OCI-LY3 (cell line): ENCODE measurements around the gene LMO7.

Source experiments
- H2AFZ ChIP-seq: fragments of 200-600, 300-600 bp; shearing (Covaris generic); 2 replicates; pipeline ENCODE4 v1.6.0; 2014; ENCODE audit warnings: antibody characterized with exemption, low read depth, low read length
- H3K27ac ChIP-seq: fragments of 200-600, 300-600 bp; sonication (generic); 2 replicates; pipeline ENCODE4 v1.5.1; 2014; ENCODE audit warnings: mild to moderate bottlenecking, low read length, moderate library complexity, mixed read lengths
- H3K27me3 ChIP-seq: fragments of 200-600, 300-600 bp; sonication (generic); 2 replicates; pipeline ENCODE4 v1.6.1; 2014; ENCODE audit warnings: low read depth, low read length, mixed read lengths
- H3K36me3 ChIP-seq: fragments of 200-600, 300-600 bp; sonication (generic); replicated peaks from 2 replicates; pipeline ENCODE3; 2014; ENCODE audit warnings: low read depth, low read length, mixed read lengths
- H3K4me1 ChIP-seq: fragments of 300-600, 200-600 bp; sonication (generic); 2 replicates; pipeline ENCODE4 v1.6.1; 2014; ENCODE audit warnings: low read length, mixed read lengths
- H3K4me2 ChIP-seq: fragments of 200-600, 300-600 bp; sonication (generic); 2 replicates; pipeline ENCODE4 v1.6.1; 2014; ENCODE audit warnings: low read length, mixed read lengths
- H3K4me3 ChIP-seq: fragments of 300-600, 200-600 bp; sonication (generic); 2 replicates; pipeline ENCODE4 v1.5.1; 2014; ENCODE audit warnings: antibody characterized with exemption, mild to moderate bottlenecking, low read length, moderate library complexity
- H3K79me2 ChIP-seq: fragments of 300-600, 200-600 bp; shearing (Covaris generic); 2 replicates; pipeline ENCODE4 v1.6.1; 2014; ENCODE audit warnings: mild to moderate bottlenecking, low read length, mixed read lengths
- H3K9ac ChIP-seq: fragments of 300-600, 200-600 bp; shearing (Covaris generic); 2 replicates; pipeline ENCODE4 v1.6.0; 2014; ENCODE audit warnings: mild to moderate bottlenecking, low read length, moderate library complexity
- H3K9me3 ChIP-seq: fragments of 200-600, 300-600 bp; shearing (Covaris generic); 2 replicates; pipeline ENCODE4 v1.6.1; 2014; ENCODE audit warnings: low read length, mixed read lengths; ENCODE audit not compliant: insufficient read depth
- H4K20me1 ChIP-seq: fragments of 200-600, 300-600 bp; sonication (generic); 2 replicates; pipeline ENCODE4 v1.6.1; 2016; ENCODE audit warnings: low read length, mixed read lengths; ENCODE audit not compliant: insufficient read depth
- EZH2phosphoT487 ChIP-seq: fragments of 200-600 bp; shearing (Covaris generic); IDR thresholded peaks from 2 replicates; pipeline ENCODE4 v1.6.1; 2018; ENCODE audit warnings: antibody characterized with exemption, mixed run types, low read depth
- TF ChIP-seq, protein P1 (sequence below): fragments of 200-600, 300-600 bp; sonication (generic); IDR thresholded peaks from 2 replicates; pipeline ENCODE4 v1.5.1; 2014; ENCODE audit warnings: antibody characterized with exemption, low read length, low read depth

The LMO7 gene

DNA sequence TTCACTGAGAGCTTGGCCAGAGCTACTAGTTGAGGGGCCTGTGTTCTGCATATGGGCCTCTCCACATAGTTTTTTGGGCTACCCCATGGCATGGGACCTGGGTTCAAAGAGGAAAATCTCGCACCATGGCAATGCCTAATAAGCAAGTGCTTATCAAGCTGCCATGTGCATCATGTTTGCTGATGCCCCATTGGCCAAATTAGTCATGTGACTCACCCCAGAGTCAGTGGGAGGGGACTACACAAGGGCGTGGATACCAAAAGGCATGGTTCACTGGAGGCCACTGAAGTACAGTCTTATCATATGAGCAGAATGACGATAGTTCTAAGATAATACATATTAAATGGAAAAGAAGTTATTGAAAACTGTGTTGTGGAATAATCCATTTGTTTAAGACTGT lies 214.8 kb downstream of the LMO7 start:
- no peak for TF ChIP-seq EZH2phosphoT487
- TF ChIP-seq, protein P1, sequence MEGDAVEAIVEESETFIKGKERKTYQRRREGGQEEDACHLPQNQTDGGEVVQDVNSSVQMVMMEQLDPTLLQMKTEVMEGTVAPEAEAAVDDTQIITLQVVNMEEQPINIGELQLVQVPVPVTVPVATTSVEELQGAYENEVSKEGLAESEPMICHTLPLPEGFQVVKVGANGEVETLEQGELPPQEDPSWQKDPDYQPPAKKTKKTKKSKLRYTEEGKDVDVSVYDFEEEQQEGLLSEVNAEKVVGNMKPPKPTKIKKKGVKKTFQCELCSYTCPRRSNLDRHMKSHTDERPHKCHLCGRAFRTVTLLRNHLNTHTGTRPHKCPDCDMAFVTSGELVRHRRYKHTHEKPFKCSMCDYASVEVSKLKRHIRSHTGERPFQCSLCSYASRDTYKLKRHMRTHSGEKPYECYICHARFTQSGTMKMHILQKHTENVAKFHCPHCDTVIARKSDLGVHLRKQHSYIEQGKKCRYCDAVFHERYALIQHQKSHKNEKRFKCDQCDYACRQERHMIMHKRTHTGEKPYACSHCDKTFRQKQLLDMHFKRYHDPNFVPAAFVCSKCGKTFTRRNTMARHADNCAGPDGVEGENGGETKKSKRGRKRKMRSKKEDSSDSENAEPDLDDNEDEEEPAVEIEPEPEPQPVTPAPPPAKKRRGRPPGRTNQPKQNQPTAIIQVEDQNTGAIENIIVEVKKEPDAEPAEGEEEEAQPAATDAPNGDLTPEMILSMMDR, result no peak
- peaks cover 4% of the 10 kb centered on the region for H3K36me3 ChIP-seq

DNA sequence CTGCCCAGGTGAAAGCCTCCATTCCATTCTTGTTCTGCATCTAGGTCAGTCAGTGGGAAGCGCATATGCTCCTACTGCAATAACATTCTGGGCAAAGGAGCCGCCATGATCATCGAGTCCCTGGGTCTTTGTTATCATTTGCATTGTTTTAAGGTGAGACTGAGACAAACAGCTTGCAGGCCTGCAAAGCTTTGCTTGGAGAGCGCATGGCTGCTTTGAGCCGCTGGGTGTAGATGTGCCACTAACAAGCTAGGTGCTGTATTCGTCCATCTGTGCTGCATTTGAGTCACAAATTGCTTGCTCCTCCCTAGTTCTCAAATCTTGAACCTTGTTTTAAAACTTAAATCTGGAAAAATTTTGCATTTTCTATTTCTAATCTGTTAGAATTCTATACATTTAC lies 219.1 kb downstream of the LMO7 start:
- TF ChIP-seq, protein P1, result no peak
- no peak for TF ChIP-seq EZH2phosphoT487

More for the DNA sequence above, 214.8 kb downstream of the LMO7 start:
- Histone ChIP-seq H3K79me2 (no peaks in the 10 kb centered on the region), H2AFZ (no peak overlapping the region), H3K9me3 (no peaks in the 10 kb centered on the region), H3K9ac (no peak overlapping the region), H3K4me2 (no peak overlapping the region), H4K20me1 (0 out of 2 replicates have a peak, but pooled peaks cover 4% of the 10 kb centered on the region), H3K4me3 (no peak overlapping the region), H3K27ac (no peak overlapping the region), H3K27me3 (no peaks in the 10 kb centered on the region), H3K4me1 (peaks cover 11% of the 10 kb centered on the region)

DNA sequence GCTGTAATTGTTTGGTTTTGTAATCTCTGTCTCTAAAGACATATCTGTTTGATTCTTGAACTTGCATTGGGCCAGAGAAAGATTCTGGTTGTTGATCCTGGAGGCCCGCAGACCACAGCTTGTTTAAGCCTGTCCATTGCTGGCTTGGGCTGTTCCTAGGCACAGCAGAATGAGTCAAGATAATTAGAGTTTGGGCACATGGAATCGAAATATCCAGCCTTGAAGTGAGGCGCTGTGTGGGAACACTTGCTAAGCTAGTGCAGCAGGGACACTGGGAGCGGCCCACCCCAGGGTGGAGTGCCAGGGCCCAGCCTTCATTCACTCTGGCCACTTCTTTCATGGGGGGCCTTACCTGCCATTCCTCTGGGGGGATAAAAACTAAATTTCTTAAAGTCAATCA lies 219.7 kb downstream of the LMO7 start:
- no peak overlapping the region for H3K27ac ChIP-seq
- no peaks in the 10 kb centered on the region for H3K79me2 ChIP-seq
- no peak overlapping the region for H3K4me2 ChIP-seq
- no peaks in the 10 kb centered on the region for H3K27me3 ChIP-seq
- no peaks in the 10 kb centered on the region for H3K9me3 ChIP-seq
- TF ChIP-seq, protein P1, result no peak
- no peak for TF ChIP-seq EZH2phosphoT487
- no peaks in the 10 kb centered on the region for H3K4me1 ChIP-seq
- no peak overlapping the region for H3K4me3 ChIP-seq
- peaks cover under 1% of the 10 kb centered on the region for H3K36me3 ChIP-seq
- H3K9ac ChIP-seq, result no peak overlapping the region
- no peak overlapping the region for H2AFZ ChIP-seq
- H4K20me1 ChIP-seq, result no peaks in the 10 kb centered on the region

More for the DNA sequence above, 219.1 kb downstream of the LMO7 start:
- Histone ChIP-seq H4K20me1 (no peaks in the 10 kb centered on the region), H3K79me2 (no peaks in the 10 kb centered on the region), H3K4me2 (no peak overlapping the region), H3K9me3 (no peaks in the 10 kb centered on the region), H2AFZ (no peak overlapping the region), H3K4me1 (no peaks in the 10 kb centered on the region), H3K36me3 (peaks cover 2% of the 10 kb centered on the region), H3K27ac (no peak overlapping the region), H3K4me3 (no peak overlapping the region), H3K9ac (no peak overlapping the region), H3K27me3 (no peaks in the 10 kb centered on the region)

DNA sequence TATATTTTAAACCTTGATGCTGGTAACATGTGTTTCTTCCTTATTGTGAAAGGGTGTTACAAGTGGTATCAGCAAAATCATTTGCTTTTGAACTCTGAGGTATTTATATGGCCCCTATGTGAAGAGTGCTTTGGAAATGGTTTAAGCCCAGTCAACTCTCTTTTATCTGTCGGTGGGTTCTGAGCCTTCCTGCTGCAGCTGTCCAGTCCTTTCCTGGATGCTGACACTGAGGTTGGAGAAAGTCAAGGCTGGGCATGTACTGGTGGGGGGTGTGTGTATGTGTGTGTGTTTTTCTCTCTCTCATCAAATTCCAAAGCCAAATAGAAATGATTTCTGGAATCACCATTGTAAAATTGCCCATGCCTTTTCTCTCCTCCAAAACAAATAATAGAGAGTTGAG lies 221.2 kb downstream of the LMO7 start:
- no peaks in the 10 kb centered on the region for H4K20me1 ChIP-seq
- no peaks in the 10 kb centered on the region for H3K4me1 ChIP-seq
- H3K36me3 ChIP-seq, result no peaks in the 10 kb centered on the region
- H2AFZ ChIP-seq, result no peak overlapping the region
- H3K4me3 ChIP-seq, result no peak overlapping the region
- no peaks in the 10 kb centered on the region for H3K79me2 ChIP-seq
- no peak overlapping the region for H3K27ac ChIP-seq
- H3K9ac ChIP-seq, result no peak overlapping the region
- no peaks in the 10 kb centered on the region for H3K27me3 ChIP-seq
- no peak for TF ChIP-seq EZH2phosphoT487
- TF ChIP-seq, protein P1, result no peak
- no peak overlapping the region for H3K4me2 ChIP-seq
- no peaks in the 10 kb centered on the region for H3K9me3 ChIP-seq
